ENCODE data around the gene ITGB6.
"Not testable (repeated sequence)": the region's sequence is repeated elsewhere in the genome, so short reads cannot be mapped to it uniquely, and the experiment has no call there.

The ITGB6 gene

GRCh38 chr2:160194351-160194750 is 5.7 kb downstream of the ITGB6 start:
- no peak for DNase-seq

GRCh38 chr2:160181146-160181836 is 18.8 kb downstream of the ITGB6 start:
- not testable (repeated sequence) for DNase-seq

- DNase-seq: not testable (repeated sequence)
These were observed 19.4 kb downstream of the ITGB6 start for GRCh38 chr2:160180690-160181089.

- no peak for DNase-seq
These were observed 19.9 kb downstream of the ITGB6 start for GRCh38 chr2:160180172-160180571.

- no peak for DNase-seq
These were observed 24.6 kb downstream of the ITGB6 start for GRCh38 chr2:160175169-160176134.

GRCh38 chr2:160174322-160174721 is 25.8 kb downstream of the ITGB6 start:
- no peak for DNase-seq

DNA sequence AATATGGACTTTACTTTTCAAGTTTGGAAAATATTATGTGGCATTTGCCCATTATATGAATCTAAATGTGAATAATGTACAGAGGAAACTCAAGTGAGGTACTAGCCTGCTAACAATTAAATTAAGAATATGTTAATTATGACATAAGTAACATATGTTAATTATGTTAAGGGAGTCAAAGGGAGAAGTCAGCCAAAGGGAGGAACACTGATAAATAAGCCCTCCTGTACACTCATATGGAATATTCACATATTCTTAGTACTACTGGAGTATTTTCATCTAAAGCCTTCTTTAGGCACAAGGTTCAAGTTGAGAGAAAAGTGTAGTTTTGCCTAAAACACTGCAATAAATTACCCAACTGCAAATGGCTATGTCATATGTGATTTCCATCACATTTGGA is 30.1 kb downstream of the ITGB6 start:
- no peak for DNase-seq

GRCh38 chr2:160169471-160169870 is 30.6 kb downstream of the ITGB6 start:
- DNase-seq: no peak

DNA sequence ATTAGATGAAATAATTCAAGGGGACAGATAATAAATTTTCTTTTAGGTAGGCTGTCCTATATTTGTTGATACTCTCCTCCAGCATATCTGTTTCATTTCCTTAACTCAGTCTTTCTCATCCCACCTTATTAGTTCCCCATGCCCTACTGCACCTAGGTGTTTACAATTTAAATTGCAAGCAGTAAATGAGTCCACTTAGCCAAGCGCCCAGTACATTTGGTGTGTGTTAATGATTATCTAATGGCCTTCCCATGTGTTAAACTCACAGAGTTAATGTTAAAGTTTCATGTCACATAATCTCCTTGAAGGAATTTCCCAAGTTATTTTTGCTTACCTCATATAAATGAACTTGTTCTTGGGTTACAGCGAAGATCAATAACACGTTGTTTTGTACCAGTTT is 31.2 kb downstream of the ITGB6 start:
- DNase-seq: no peak

DNA sequence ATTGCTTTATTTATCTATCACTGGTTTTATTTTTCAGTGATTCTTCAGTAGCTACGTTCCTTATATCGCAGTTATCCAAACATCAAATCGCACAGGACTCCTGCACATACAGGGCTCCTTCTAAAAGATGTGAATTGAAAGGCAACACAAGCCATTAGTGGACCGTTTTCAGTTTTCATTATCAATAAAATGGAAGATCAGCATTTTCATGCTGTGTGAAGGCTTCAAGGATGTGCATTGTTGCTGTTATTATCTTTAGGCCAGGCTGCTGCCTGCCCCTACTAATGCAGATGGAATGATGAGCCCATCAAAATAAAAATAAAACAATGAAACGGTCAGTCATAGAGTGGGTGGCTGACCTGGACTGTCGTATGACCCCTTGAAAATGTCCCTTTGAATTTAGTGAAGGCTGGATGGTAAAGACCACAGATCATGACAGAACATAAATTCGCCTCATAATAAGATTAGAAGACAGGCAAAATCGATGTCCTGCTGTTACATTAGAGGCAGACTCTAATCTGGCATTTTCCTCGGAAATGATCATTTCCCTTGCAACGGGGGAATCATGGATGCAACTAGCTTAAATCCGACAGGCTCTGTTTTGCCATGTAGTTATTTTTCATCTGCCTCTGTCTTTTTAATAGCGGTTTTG is 32.9 kb downstream of the ITGB6 start:
- DNase-seq: no peak

DNA sequence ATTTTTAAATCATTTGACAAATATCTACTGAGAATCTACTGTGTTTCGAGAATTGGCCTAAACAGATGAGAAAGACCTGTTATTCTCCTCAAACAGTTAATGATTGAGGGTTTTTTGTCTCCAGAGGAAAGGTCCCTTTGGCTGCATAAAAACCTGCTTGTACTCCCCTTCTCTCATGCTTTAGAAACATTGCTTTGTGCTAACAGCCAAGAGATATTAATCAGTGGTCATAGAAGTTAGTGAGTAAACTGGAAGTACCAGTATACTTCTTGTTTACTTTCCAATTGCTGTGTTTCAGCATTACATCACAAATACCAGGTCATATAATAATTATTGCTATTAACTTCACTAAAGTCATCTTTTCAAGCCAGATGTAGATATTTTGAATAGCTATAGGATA is 34.1 kb downstream of the ITGB6 start:
- DNase-seq: no peak

GRCh38 chr2:160165081-160165480 is 35.0 kb downstream of the ITGB6 start:
- DNase-seq: no peak

- no peak for DNase-seq
These were observed 41.9 kb downstream of the ITGB6 start for GRCh38 chr2:160157861-160158829.

GRCh38 chr2:160156665-160157064 is 43.4 kb downstream of the ITGB6 start:
- no peak for DNase-seq

DNA sequence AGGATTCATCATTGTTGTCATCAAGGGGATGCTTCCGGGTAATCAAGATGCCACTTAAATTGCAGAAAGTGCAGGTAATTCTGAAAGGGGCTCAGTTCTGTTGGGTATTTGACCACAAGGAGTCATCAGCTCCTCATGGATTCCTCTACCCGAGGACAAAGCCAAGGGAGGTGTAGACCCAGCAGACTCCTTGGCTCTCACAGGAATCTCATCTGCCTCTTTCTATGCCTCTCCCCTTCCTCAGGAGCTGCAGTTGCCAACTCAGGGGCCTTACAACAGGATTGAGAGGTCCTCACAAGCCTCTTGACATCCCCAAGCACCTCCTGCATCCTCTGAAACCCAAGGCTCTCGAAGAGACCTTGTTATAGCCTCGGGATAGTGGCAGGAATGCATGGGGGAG is 44.0 kb downstream of the ITGB6 start:
- DNase-seq: no peak

GRCh38 chr2:160148419-160148818 is 51.7 kb downstream of the ITGB6 start:
- not testable (repeated sequence) for DNase-seq

GRCh38 chr2:160145471-160145870 is 54.6 kb downstream of the ITGB6 start:
- no peak for DNase-seq

DNA sequence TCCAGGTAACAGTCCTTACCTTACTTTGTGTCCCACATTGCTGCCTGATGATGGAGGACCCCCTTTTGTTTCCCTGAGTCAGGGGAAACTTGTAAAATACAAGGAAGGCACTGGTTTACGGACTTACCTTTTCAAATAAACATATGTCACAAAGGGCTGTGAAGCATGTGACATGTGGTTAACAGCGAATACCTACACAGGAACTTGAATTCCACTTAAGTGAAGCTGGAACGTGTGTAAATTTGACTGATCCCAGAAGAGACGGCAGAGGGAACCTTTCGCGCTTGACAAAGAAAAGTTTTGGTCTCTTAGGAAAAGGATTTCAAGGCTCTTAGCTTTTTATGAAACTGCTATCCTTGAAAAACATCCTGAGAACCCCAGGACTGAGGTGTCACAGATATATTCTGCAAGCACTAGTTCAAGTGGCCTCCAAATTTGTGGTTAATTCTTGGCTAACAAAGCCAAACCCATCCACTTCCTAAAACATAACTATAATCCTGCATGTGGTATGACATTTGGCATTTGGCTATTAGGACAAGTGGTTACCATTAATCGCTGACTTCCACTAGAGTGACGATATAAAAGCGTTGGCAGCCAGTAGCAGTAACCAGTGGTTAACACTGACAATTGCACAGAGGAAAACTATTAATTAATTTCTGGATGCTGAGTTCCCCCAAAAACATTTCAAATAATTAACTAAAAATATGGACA is 55.6 kb downstream of the ITGB6 start:
- no peak for DNase-seq

- no peak for DNase-seq
These were observed 57.6 kb downstream of the ITGB6 start for GRCh38 chr2:160142472-160142871.

DNA sequence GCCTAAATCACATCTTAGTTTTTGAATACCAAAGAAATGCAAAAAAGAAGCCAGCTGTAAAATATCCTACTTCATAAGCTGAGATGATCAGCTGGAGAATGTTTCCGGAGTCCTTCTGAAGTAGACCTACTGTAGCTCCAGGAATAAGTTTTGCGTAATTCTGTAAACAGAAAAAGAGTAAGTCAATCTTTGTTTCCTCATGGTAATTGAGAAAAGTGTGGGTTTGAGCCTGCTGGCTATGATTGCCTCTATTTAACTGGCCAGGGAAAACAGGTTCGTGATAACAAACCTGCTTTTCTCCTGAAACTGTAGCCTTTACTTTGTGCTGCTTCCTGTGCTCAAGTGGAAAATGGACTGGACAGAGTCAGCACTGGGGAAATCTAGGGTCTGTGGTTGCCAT is 58.2 kb downstream of the ITGB6 start:
- no peak for DNase-seq

DNA sequence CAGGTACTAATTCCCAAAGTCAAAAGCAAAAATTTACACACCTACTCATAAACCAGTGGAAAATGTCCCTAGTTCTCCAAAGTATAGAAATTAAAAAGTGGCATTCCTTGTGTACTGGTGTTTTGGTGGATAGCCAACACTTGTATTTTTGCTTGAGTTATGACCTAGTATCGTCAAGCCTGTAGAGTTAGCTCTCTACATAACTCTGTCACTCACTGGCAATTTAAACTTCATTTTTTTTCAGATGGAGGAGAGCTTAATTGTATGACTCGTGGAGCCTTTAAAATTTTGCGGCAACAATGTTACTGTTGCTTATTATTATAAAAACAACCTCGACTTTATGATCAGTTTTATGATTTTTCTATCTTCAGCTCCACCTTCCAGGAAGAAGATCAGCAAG is 58.7 kb downstream of the ITGB6 start:
- no peak for DNase-seq
